PFSK-1 (cell line): ENCODE results near the gene ZCCHC8.

ENCODE experiments used
- FOXP2 ChIP-seq: optimal IDR thresholded peaks from 2 replicates; pipeline ENCODE3; 2011; ENCODE audit warnings: borderline replicate concordance, control low read depth, inconsistent platforms; ENCODE audit not compliant: insufficient read depth; ENCODE audit errors: extremely low read length, extremely low read depth
- POLR2AphosphoS5 ChIP-seq: IDR thresholded peaks from 2 replicates; pipeline ENCODE4 v1.6.1; 2012; ENCODE audit warnings: low read depth, mild to moderate bottlenecking, control low read depth, low read length, moderate library complexity
- REST ChIP-seq, 2 experiments: IDR thresholded peaks; 2 replicates each; pipeline versions ENCODE4 v1.6.1 to v1.8.0; 2011 to 2012; ENCODE audit warnings: low read depth in 2 of 2, low read length in 2 of 2, control low read depth in 1 of 2, inconsistent platforms in 1 of 2, mild to moderate bottlenecking in 1 of 2, moderate library complexity in 1 of 2; ENCODE audit not compliant: insufficient read depth in 1 of 2
- SIN3A ChIP-seq: IDR thresholded peaks from 2 replicates; pipeline ENCODE4 v1.6.1; 2012; ENCODE audit warnings: mild to moderate bottlenecking, low read length, moderate library complexity, borderline replicate concordance; ENCODE audit not compliant: insufficient read depth
- TAF1 ChIP-seq: IDR thresholded peaks from 2 replicates; pipeline ENCODE4 v1.6.1; 2012; ENCODE audit warnings: low read length, control low read depth, borderline replicate concordance; ENCODE audit not compliant: insufficient read depth

DNA sequence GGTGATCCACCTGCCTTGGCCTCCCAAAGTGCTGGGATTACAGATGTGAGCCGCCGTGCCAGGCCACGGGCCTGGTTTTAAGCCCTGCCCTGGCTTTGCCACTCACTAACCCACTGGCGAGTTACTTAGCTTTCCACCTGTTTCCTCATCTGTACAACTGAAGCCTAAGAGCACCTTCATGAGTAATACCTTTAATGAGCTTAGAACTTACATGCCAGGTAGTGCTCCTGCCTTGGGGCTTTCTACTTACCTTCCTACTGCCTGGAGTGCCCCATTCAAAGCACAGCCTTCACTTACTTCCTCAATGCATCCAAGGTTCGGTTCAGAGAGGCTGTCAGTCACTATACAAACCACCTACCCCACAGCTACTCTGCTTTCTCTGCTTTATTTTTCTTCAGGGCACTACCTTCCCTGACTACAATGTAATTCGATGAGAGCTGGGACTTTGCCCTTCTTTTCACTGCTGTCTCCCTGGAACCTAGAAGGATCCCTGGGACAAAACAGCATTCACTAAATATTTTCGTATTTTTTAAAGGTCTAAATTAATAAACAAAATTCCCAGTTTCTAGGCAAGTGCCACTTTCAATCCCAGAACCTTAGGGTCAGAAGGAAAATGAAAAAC lies 13.8 kb downstream of the ZCCHC8 start:
- TF ChIP-seq POLR2AphosphoS5 (no peak), REST (IDR thresholded peaks at IDR 0.05; ENCODE audit: insufficient read depth in 1 of 2, low read depth in 2 of 2, low read length in 2 of 2) (no peak), TAF1 (no peak), SIN3A (no peak), FOXP2 (no peak)
